Lower leg skin (tissue), 4 donors: ENCODE data around the gene SFMBT2. TPM values are rescaled to one million over a fixed set of nuclear protein-coding genes. Genes with fewer than 3 reads are reported as not detected.

Source experiments
- DNase-seq, 2 donors: peaks; one replicate each; pipeline ENCODE4 v3.0.0-alpha.2; 2019; ENCODE audit warnings: low spot score in 2 of 2
- H3K4me3 ChIP-seq: fragments of 200-600 bp; sonication (generic); 2 replicates; pipeline ENCODE4 v1.5.1; 2017; ENCODE audit warnings: mild to moderate bottlenecking, low read depth; ENCODE audit not compliant: poor library complexity, severe bottlenecking
- CTCF ChIP-seq, 3 donors: fragments of 450-650 bp; IDR thresholded peaks; one replicate each; pipeline ENCODE4 v1.5.1; 2016; ENCODE audit warnings: antibody characterized with exemption in 3 of 3, mild to moderate bottlenecking in 3 of 3, moderate library complexity in 2 of 3
- POLR2A ChIP-seq, 2 donors: fragments of 450-650 bp; IDR thresholded peaks; one replicate each; pipeline ENCODE4 v1.6.1; 2016 to 2017; ENCODE audit warnings: antibody characterized with exemption in 2 of 2, mild to moderate bottlenecking in 1 of 2, moderate library complexity in 1 of 2
- WGBS, 2 donors: methylation state at CpG; one replicate each; pipeline ENCODE4 v1.1.5; 2018; 5-methylcytosine and 5-hydroxymethylcytosine counted together
- intact Hi-C: fragments of 100-400 bp; cut with DNase I; formaldehyde crosslinking; loops from one replicate; pipeline ENCODE4 v1.15.0; 2023; ENCODE audit warnings: low total_unique reads
- total RNA-seq, 4 donors: library from RNA; depleted of rRNA; stranded (reverse); fragments of >200 nt; gene quantifications; one replicate each; pipeline ENCODE4 v1.1.0, GENCODE V29; 2016

Gene SFMBT2
- total RNA-seq, 4 donors from 2014 or later = 0.42 to 3.3 (median 1.9) TPM

- DNase-seq = no peak
- 98% methylated on average over 34 to 35 of the region's 35 CpGs for WGBS, 2 donors
- intact Hi-C loops = no loop called here
- H3K4me3 ChIP-seq = no peak overlapping the region
- TF ChIP-seq CTCF (IDR thresholded peaks at IDR 0.05) (no peak), POLR2A (IDR thresholded peaks at IDR 0.05) (no peak)
These were observed 239.0 kb downstream of the SFMBT2 start for GRCh38 chr10:7171825-7172224.

GRCh38 chr10:7170626-7171322 lies 240.1 kb downstream of the SFMBT2 start:
- no peak for DNase-seq

GRCh38 chr10:7168414-7168813 lies 242.4 kb downstream of the SFMBT2 start:
- H3K4me3 ChIP-seq = no peak overlapping the region
- intact Hi-C loops = no loop called here
- DNase-seq = no peak
- TF ChIP-seq POLR2A (IDR thresholded peaks at IDR 0.05) (no peak), CTCF (IDR thresholded peaks at IDR 0.05) (no peak)
- WGBS, 2 donors = 94 to 99% methylated on average over 13 of the region's 13 CpGs

More at GRCh38 chr10:7170626-7171322, 240.1 kb downstream of the SFMBT2 start:
- no peak overlapping the region for H3K4me3 ChIP-seq
- 91 to 96% methylated on average over 23 to 24 of the region's 24 CpGs for WGBS, 2 donors
- TF ChIP-seq CTCF (IDR thresholded peaks at IDR 0.05) (no peak), POLR2A (IDR thresholded peaks at IDR 0.05) (no peak)
- intact Hi-C loops = no loop called here

- DNase-seq = no peak
- intact Hi-C loops = no loop called here
- no peak overlapping the region for H3K4me3 ChIP-seq
- WGBS, 2 donors = 91 to 93% methylated on average over 4 of the region's 4 CpGs
- no peak for TF ChIP-seq POLR2A (IDR thresholded peaks at IDR 0.05)
- no peak for TF ChIP-seq CTCF (IDR thresholded peaks at IDR 0.05)
These were observed 245.2 kb downstream of the SFMBT2 start for GRCh38 chr10:7165500-7166177.

GRCh38 chr10:7164955-7165354 lies 245.9 kb downstream of the SFMBT2 start:
- intact Hi-C loops = no loop called here
- TF ChIP-seq POLR2A (IDR thresholded peaks at IDR 0.05) (no peak), CTCF (IDR thresholded peaks at IDR 0.05) (no peak)
- DNase-seq = no peak
- no peak overlapping the region for H3K4me3 ChIP-seq
- 87 to 94% methylated on average over 8 of the region's 8 CpGs for WGBS, 2 donors
